Ishikawa (cell line): Measurements from ENCODE around the gene NUTF2.

Source experiments
- CEBPB ChIP-seq: IDR thresholded peaks from 2 replicates; pipeline ENCODE4 v1.6.1; 2012
- CREB1 ChIP-seq: IDR thresholded peaks from 2 replicates; pipeline ENCODE4 v1.6.1; 2012; ENCODE audit warnings: low read depth
- EP300 ChIP-seq: IDR thresholded peaks from 2 replicates; pipeline ENCODE4 v1.6.1; 2012; ENCODE audit warnings: borderline replicate concordance
- FOXM1 ChIP-seq: IDR thresholded peaks from 2 replicates; pipeline ENCODE4 v1.6.1; 2012; ENCODE audit warnings: low read depth, borderline replicate concordance
- NFIC ChIP-seq: IDR thresholded peaks from 2 replicates; pipeline ENCODE4 v1.6.1; 2012
- RAD21 ChIP-seq: IDR thresholded peaks from 2 replicates; pipeline ENCODE4 v1.6.1; 2012; ENCODE audit warnings: low read depth
- TAF1 ChIP-seq: IDR thresholded peaks from 2 replicates; pipeline ENCODE4 v1.6.1; 2012; ENCODE audit warnings: low read depth, mild to moderate bottlenecking
- TEAD4 ChIP-seq: IDR thresholded peaks from 2 replicates; pipeline ENCODE4 v1.6.1; 2012
- ZBTB7A ChIP-seq: IDR thresholded peaks from 2 replicates; pipeline ENCODE4 v1.6.1; 2012; ENCODE audit warnings: low read depth
- TF ChIP-seq, protein P1 (sequence below): IDR thresholded peaks from 2 replicates; pipeline ENCODE4 v1.6.1; 2012
- TF ChIP-seq, protein P2 (sequence below): IDR thresholded peaks from 2 replicates; pipeline ENCODE4 v1.6.1; 2012; ENCODE audit warnings: low read depth, mild to moderate bottlenecking

DNA sequence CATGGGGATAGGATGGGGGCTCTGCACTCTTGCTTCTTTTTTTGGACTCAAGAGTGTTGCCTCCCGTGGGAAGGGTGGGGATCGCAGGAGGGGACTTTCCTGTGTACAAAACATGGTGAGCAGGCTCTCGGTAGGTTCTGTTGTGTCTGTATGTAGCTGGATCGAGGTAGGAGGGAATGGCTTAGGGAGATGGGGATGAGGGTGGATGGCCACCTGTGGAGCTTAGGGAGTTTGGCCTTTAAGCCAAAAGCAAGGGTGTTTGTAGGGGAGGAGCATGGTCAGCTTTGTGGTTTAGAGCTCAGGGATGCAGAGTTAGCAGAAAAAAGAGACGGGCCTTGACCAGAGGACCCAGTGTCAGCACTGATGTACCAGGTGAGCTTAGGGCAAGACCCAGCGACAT, 15.1 kb downstream of the NUTF2 start:
- TF ChIP-seq, protein P1, sequence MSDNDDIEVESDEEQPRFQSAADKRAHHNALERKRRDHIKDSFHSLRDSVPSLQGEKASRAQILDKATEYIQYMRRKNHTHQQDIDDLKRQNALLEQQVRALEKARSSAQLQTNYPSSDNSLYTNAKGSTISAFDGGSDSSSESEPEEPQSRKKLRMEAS: no peak
- TF ChIP-seq EP300 (no peak), TAF1 (no peak), TEAD4 (no peak), FOXM1 (no peak), CREB1 (no peak), RAD21 (no peak), NFIC (no peak), CEBPB (no peak), ZBTB7A (no peak)
- TF ChIP-seq, protein P2, sequence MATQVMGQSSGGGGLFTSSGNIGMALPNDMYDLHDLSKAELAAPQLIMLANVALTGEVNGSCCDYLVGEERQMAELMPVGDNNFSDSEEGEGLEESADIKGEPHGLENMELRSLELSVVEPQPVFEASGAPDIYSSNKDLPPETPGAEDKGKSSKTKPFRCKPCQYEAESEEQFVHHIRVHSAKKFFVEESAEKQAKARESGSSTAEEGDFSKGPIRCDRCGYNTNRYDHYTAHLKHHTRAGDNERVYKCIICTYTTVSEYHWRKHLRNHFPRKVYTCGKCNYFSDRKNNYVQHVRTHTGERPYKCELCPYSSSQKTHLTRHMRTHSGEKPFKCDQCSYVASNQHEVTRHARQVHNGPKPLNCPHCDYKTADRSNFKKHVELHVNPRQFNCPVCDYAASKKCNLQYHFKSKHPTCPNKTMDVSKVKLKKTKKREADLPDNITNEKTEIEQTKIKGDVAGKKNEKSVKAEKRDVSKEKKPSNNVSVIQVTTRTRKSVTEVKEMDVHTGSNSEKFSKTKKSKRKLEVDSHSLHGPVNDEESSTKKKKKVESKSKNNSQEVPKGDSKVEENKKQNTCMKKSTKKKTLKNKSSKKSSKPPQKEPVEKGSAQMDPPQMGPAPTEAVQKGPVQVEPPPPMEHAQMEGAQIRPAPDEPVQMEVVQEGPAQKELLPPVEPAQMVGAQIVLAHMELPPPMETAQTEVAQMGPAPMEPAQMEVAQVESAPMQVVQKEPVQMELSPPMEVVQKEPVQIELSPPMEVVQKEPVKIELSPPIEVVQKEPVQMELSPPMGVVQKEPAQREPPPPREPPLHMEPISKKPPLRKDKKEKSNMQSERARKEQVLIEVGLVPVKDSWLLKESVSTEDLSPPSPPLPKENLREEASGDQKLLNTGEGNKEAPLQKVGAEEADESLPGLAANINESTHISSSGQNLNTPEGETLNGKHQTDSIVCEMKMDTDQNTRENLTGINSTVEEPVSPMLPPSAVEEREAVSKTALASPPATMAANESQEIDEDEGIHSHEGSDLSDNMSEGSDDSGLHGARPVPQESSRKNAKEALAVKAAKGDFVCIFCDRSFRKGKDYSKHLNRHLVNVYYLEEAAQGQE: no peak
